SK-N-MC (cell line): ENCODE data around the gene SCPEP1.

Experiments used
- EZH2 ChIP-seq: fragments of 200-600 bp; sonication (generic); IDR thresholded peaks from one replicate; pipeline ENCODE4 v1.6.1; 2017; ENCODE audit warnings: antibody characterized with exemption
- POLR2AphosphoS5 ChIP-seq: IDR thresholded peaks from 2 replicates; pipeline ENCODE4 v1.6.1; 2012; ENCODE audit warnings: mild to moderate bottlenecking, low read depth, low read length, borderline replicate concordance

DNA sequence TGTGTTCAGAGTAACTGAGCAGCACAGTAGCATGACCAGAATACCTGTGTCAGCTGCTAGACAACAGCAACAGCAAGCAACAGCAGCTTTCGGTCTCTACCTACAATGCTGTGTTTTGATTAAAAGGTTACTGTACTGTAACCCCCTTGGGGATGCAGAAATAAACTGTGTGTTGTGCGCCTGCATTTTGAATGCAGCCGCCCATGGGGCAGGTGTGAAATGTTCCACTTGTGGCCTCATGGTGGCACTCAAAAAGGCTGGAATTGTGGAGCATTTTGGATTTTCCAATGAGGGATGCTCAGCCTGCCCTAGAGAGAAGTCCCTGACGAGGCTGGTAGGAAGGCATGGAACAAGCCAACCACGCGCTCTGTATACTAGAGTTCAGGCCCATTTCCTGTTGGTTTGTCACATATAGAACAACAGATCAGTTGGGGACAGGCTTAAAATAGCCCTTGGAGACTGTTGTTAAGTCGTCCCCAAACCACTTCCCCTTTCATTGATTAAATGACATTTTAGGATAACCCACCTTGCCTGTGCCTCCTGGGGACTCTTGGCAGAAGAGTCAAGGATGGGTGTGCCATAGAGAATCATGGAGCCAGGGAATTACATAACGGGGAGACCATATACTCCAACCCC lies 27.1 kb downstream of the SCPEP1 start:
- TF ChIP-seq POLR2AphosphoS5 (no peak), EZH2 (no peak)
